HG02973 (cell line): Measurements from ENCODE around the gene ENOSF1.
"Not testable (repeated sequence)": the region's sequence is repeated elsewhere in the genome, so short reads cannot be mapped to it uniquely, and the experiment has no call there.

Source experiments
- ATAC-seq: cut with Tn5 transposase; IDR thresholded peaks from one replicate; pipeline ENCODE4 v1.9.1; 2021; ENCODE audit warnings: moderate library complexity; ENCODE audit not compliant: unreplicated experiment

The ENOSF1 gene

DNA sequence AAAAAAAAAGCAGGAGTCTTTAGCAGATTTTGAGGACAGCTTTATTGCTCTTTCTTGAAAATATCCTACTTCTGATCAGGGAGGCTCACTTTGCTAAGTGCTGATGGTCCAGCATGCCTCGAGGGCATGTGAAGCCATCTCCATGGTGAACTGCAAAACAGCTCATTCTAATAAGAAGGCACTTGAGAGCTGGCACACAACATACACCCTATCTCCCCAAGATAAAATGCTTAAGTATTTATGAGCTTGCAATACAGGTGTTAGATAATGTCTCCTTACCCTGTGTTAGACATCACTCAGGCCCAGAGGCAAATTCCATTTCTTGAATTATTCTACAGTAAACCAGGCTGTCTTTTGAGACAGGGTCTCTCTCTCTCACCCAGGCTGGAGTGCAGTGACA is 2.7 kb downstream of the ENOSF1 start:
- no peak for ATAC-seq

DNA sequence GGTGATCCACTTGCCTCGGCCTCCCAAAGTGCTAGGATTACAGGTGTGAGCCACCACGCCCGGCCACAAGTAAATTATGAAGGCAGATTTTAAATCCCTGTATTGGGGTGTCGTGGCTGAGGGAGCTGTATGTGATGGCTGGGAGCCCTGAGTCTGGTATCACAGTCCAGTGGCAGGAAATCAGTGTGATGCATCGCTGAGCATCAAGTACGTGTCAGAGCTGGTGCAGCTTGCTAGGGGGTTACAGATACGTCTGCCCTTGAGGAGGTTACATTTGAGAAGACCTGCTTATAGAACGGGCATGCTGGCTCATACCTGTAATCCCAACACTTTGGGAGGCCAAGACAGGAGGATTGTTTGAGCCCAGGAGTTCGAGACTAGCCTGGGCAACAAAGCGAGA is 4.3 kb downstream of the ENOSF1 start:
- no peak for ATAC-seq

GRCh38 chr18:706405-706804 is 6.0 kb downstream of the ENOSF1 start:
- no peak for ATAC-seq

GRCh38 chr18:703213-703967 is 9.0 kb downstream of the ENOSF1 start:
- no peak for ATAC-seq

DNA sequence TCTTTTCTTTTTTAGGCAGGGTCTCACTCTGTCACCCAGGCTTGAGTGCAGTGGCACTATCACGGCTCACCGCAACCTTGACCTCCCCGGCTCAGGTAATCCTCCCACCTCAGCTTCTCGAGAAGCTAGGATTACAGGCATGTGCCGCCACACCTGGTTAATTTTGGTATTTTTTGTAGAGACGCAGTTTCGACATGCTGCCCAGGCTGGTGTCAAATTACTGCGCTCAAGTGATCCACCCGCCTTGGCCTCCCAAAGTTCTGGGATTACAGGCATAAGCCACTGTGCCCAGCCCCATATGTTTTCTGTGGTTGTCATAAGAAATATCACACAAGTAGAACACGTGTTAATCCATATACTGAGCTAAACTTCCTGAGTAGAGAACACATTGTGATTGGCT is 14.6 kb downstream of the ENOSF1 start:
- no peak for ATAC-seq

- ATAC-seq: no peak
Measured at GRCh38 chr18:697012-697411, 15.4 kb downstream of the ENOSF1 start.

DNA sequence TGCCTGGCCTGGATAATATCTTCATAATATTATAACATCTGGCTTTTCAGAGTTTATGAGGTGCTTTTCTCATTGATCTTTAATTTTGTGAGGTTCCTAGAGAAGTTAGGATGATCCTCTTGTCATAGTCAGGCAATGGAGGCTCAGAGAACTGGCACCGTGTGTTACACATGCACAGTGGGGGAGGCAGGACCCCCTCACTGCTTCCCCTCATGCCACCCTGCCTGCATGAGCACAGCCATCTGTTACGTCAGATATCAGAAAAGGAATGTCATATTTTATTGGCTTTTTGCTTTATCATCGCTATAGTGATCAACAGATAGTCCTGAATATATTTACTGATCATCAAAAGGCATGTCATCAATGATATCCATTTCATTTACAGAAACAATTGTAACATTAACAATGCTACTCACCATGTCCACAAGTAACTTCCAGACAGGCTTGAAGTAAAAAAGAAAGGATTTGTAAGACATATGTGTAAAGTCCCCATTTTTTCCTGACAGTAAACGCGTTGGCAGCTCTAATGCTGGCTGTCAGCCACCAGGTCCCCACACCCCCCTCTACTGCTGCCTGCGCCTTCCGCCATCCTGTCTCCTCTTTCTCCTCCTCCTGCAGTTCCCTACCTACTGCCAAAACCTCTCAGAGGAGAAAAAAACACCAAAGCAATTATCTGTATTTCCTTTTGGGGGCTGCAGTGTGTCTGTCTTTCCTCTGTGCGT is 18.8 kb downstream of the ENOSF1 start:
- no peak for ATAC-seq

GRCh38 chr18:692824-693223 is 19.6 kb downstream of the ENOSF1 start:
- no peak for ATAC-seq

- no peak for ATAC-seq
Measured at GRCh38 chr18:688323-688722, 24.1 kb downstream of the ENOSF1 start.

GRCh38 chr18:686339-687111 is 25.9 kb downstream of the ENOSF1 start:
- ATAC-seq: no peak

DNA sequence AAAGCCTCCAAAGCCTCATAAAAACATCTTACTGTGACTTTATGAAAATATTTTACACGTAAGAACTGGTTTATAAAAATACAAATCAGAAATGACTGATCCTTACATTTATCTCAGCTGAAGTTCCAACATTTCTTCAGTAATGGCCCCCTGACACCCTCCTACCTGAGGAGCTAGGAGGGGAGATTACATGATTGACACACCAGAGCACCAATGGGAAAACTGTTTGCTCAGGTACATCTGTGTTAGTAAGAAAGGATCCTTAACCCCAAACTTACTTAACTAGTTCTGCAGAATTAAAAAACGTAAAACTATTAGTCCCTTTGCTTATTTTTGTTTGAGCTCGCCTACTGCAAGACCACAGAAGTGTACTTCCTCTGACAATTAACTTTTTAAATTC is 27.0 kb downstream of the ENOSF1 start:
- ATAC-seq: no peak

DNA sequence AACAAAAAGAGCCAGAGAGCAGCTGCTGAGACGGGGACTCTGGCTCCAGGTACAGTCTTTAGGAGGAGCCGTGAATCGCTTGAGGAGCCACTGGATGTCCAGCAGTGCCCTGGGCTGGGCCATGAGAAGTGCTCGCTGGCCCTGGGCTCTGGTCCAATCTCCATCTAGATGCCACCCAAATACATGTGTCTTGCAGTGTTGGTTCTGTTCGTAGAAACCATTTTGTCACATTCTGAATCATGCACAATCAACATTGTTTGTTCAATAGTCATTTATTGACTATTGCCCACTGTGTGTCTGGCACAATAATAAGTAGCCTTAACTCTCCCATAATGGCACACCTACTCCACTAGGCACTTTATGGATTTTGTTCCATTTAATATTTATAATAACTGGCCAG is 28.9 kb downstream of the ENOSF1 start:
- no peak for ATAC-seq

DNA sequence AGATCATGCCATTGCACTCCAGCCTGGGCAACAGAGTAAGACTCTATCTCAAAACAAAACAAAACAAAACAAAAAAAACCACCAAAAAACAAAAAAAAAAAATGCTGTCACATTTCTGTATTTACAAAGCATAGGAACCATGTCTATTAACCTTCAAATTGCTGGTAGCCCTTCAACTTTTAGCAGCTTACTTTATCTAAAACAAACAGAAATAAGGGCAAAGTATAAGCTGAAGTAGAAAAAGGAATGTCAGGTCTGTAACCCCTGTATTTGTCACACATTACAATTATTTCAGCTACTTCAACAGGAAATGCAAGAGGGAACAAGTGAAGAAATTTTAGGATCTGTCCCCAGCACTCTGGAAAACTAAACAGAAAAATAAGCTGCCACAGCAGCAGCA is 29.6 kb downstream of the ENOSF1 start:
- no peak for ATAC-seq

DNA sequence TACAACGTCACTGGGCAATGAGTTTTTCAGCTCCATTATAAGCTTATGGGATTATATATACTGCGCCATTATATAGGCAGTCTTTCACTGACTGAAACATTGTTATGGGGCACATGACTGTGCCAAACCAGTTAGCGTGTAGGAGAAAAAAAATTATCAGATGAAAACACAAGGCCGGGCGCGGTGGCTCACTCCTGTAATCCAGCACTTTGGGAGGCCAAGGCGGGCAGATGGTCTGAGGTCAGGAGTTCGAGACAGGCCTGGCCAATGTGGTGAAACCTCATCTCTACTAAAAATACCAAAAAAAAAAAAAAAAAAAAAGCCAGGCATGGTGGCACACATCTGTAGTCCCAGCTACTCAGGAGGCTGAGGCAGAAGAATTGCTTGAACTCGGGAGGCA is 30.0 kb downstream of the ENOSF1 start:
- ATAC-seq: not testable (repeated sequence)

GRCh38 chr18:681985-682384 is 30.4 kb downstream of the ENOSF1 start:
- no peak for ATAC-seq

DNA sequence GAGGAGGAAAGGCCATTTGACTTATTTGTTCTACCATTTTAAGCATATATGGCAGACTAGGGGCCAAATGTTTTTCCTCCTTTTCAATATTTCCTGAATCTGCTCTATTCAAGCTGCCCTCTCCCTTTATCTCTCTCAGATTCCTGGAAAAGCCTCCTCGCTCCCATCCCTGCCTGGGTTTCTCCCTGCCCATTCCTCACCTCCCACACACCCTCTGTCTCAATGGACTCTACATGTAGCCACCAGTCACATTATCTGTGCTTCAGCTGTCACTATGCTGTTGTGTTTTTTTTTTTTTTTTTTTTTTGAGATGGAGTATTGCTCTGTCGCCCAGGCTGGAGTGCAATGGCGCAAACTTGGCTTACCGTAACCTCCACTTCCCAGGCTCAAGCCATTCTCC is 32.0 kb downstream of the ENOSF1 start:
- no peak for ATAC-seq

DNA sequence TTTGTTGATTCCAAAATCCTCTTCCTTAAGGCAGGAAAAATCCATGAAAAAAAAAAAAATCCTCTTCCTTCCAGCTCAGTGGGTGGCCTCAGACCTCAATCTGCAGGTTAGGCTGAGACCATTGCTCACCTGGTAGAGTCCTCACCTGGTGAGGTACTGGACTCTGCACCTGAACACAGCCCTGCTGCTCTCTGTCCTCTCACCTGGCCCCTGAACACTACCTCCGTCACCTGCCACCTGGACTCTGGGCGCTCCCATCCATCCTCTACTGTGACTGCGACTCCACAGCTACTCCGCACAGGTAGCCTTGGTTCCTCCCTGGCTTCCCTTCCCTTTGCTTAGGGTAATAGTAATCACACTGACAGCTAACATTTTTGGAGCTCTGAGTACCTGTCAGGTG is 32.9 kb downstream of the ENOSF1 start:
- ATAC-seq: no peak

- ATAC-seq: no peak
Measured at GRCh38 chr18:678482-679182, 33.8 kb downstream of the ENOSF1 start.

DNA sequence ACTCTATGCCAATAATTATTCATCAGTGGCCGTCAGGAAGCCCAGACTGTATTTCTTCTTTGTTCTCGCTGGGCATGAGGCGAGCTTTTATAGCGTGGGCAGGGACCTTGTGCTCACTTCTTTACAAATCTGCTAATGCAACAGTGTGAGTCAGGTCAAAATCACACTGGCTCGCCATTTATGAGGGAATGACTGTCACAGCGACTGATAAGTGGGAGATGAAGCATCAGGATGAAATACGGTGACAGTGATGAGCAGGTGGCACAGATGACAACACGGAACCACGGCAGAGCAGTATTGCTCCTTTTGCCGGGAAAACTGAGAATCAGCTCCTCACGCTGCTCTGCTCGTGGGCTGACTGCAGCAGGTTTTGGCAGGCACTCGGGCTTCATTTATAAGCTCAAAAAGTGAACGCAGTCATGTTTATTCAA is 34.5 kb downstream of the ENOSF1 start:
- ATAC-seq: no peak

GRCh38 chr18:677145-677544 is 35.3 kb downstream of the ENOSF1 start:
- no peak for ATAC-seq

DNA sequence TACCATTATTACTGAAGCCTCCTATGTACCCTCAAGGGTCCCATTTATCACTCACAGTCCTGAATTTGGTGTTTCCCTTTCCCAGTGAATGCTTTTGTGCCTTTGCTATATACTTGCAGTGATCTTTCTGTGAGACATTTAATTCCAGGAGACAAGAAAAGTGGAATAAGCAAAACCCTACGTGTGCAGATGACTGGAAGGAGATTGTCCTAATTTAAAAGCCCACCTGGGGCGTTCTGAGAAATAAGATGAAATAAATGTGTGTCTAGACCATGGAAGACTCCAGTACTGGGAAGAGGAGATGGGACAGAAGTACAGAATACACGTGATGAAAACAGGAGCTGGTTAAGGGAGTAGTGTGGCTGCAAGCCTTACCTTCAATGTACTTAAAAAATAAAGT is 35.7 kb downstream of the ENOSF1 start:
- no peak for ATAC-seq
